GM19372 (cell line): Measurements from ENCODE around the gene SMPX.

ENCODE experiments used
- ATAC-seq: cut with Tn5 transposase; IDR thresholded peaks from one replicate; pipeline ENCODE4 v1.9.1; 2021; ENCODE audit warnings: mild to moderate bottlenecking, low read depth, moderate library complexity; ENCODE audit not compliant: unreplicated experiment

SMPX gene

GRCh38 chrX:21745756-21746155, 12.2 kb downstream of the SMPX start:
- no peak for ATAC-seq

- no peak for ATAC-seq
These were observed 13.2 kb downstream of the SMPX start for GRCh38 chrX:21744721-21745120.

DNA sequence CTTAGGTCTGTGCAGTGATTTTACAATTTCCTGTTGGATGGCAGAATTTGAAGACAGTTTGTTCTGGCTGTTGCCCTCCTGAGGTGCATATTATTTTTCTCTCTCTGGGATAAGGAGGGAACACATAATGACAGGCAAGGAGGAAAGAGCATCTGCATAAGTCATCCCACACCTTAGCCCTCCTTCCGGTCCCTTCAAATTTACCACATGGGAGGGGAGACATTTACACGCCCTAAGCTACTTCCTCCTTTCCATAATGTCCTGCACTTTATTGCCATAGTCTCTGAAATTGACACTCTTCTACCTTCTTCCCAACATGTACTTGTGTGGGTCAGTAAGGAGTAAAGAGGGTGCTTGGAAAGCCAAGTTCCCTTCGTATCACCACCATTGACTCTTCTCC, 13.9 kb downstream of the SMPX start:
- ATAC-seq = no peak

DNA sequence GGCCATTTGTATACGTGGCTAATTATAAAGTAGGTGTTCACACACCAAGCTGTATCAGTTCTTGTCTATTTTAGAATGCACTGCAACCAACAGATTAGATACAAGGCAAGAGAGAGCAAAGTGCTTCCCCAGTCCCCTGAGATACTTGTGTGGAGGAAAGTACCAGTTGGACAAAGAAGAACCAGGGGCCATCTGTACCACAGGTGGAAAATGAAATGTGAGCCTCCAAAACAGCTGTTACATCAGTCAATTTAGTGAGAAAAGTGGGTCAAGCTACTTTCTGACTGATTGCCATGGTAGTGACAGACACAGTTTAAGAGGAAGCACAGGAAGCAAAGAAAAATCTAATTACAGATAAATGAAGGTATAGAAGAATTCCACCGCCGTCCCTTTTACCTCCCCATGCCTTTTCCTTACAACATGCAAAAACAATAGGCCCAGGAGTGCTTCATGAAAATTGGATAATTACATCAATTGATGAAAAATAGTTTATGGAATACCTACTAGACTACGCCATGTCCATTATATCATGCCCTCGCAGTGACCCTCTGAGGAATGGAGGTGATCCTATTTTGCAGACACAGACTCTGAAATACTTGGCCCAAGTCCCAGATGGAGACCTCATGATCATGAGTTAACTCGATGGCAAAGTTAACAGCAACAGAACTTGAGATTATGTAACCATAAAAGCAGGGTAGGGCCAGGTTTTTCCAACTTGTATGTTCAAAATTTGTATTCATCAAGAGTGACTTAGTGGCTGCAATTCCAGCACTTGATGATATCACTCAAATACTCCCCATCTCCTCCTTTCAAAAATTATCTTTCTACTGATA, 15.8 kb downstream of the SMPX start:
- ATAC-seq = no peak

- no peak for ATAC-seq
These were observed 16.6 kb downstream of the SMPX start for GRCh38 chrX:21741364-21741763.

DNA sequence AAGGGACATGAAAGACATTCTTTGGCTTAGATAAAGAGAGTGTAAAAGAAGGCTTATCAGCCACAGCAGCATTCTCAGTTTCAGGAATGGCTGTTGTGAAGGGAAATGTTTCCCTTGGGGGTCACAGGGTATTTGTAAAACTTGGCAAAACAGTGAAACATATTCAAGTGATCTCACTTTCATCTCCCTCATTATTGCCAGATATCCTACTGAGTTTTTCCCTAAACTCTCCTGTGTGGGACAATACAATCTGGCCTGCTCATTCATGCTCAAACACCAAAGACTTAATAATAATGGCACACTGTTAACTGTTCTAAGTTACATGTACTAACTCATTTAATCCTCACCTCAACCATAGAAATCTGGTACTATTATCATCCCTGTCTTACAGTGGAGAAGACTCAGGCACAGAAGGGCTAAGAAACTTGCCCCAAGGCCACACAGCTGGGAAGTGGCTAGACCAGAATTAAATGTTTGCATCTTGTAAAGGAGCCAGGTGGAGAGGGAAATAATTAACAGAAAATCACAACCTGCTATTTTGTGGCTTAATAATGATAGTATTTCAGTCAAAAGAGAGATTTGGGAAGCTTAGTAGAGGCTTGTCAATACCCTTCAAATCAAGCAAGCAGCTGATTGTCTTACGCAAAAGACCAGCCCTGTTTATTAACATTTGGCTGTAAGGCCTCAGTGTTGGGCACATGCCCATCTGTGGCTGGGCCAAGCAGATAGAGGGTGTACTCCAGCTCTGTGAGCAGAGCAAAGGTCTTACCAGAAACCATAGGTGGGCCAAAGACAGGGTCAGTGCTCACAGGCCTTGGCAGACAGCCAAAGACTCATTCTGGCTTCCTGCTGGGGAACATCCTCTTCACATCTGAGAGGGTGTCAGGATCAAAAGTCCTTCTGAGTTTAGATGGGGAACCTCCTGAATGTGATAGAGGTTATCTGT, 17.3 kb downstream of the SMPX start:
- ATAC-seq = no peak

DNA sequence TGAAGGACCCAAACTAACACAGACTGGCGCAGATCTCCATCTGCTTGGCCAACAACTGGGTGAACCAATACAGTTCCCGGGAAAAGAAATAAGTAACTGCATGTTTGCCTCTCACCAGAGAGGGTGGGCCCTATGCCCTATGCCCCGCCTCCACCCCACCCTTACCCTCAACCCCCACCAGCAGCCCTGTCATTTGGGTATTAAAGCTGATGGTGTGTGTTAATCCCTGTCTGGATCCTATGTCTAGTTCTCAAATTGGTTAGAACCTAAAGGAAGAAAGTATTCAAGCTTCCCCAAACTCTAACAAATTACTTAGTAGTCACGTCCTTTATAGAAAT, 19.0 kb downstream of the SMPX start:
- ATAC-seq = no peak

DNA sequence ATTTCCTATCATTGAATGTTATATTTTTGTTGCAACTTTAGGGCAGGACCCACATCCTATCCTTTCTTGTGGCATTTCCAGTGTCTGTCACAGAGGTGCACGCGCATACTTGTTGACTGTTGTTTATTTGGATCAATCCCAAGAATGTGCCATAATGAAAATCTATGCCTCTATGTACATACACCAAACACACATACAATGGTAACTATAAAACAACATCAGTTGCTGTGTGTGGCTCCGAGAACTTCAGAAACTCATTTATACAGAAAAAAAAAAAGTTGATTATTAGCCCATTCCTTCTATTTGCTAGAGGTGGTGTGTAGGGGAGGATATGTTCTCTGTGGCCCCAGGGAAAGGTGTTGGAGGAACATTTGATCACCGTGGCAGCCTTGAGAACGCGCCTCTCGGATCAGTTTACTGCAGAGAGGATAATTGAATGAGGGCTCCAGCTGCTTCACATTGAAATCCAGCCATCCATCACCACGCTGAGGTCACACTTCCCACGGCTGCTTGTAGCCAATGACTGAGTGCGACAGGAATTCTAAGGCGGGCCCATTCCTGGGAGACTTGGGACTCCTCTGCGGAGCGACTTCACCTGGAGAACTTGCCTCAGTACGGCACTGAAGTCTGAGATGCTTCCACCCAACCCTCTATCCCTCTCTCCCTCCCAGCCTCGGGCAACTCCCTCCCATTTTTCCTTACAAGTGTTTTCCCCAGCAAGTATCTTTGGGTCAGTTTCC, 19.5 kb downstream of the SMPX start:
- ATAC-seq = no peak

DNA sequence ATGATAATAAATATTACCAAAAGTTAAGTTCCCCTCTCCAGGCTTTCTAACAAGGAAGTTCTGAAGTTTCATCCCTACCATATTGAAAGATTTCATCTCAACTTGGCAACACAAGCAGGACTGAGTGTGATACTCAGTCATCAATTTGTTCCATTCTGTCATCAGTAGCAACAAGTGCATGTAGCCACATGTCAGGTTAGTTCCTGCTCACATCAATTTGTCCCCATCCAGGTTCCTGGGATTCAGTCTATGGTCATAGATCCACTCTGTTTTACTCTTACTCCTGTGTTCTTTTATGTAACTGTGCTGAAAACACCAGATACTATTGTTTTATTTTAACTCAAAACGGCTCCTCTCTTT, 22.2 kb downstream of the SMPX start:
- no peak for ATAC-seq

- no peak for ATAC-seq
These were observed 22.7 kb downstream of the SMPX start for GRCh38 chrX:21735038-21735767.

DNA sequence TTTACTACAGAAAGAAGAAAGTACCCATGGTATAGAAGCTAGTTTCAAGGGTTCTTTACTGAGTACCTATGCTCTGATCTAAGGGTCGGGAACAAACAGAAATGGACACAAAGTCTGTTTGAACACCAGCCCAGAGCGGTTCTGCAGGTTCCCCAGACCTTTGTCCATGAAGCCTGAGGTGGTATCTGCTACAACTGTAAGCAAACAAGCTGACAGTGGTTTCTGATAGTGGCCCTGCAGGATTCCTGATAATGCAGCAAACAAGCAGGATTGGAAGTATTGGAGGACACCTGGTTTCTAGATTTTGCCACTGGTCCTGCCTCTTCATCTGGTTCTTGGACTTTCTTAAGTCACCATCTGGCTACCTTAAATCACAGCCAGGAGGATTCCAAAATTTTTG, 23.7 kb downstream of the SMPX start:
- ATAC-seq = no peak

- ATAC-seq = no peak
These were observed 24.2 kb downstream of the SMPX start for GRCh38 chrX:21733705-21734104.

- ATAC-seq = no peak
These were observed 27.9 kb downstream of the SMPX start for GRCh38 chrX:21730026-21730425.

- no peak for ATAC-seq
These were observed 29.5 kb downstream of the SMPX start for GRCh38 chrX:21728276-21728968.

DNA sequence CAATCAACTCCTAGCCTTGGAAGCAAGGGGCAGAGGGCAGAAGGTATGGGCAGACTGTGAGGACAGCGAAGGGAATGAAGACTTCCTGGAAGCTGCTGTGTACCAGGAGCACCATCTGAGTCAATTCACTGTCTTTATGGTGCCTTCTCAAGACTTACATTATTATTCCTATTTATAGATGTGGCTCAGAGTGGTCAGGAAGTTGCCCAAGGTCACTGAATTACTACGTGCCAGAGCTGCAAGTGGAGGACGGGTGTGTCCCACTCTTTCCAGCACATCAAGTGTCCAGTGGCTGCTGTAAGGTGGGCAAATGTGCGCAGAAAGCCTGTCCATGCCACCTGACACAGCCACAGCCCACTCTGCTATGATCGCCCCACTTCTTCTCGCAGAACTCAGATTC, 32.0 kb downstream of the SMPX start:
- ATAC-seq = no peak

DNA sequence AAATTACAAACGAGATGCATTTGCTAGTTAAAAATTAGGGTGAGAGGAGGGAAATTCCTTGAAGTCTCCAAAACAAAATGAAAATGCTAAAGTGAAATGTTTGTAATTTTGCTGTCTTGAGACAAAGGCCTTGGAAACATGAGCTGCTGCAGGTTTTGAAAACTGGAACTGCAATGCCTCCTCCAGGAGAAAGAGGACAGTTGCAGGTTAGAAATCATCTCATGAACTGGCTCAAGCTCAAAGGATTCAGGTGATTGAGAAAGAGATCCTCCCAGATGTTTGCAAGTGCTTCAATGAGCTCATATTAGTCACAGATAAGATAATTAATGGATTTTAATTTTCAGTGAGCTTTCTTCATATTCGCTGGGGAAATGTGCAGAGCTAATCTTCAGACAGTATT, 32.4 kb downstream of the SMPX start:
- no peak for ATAC-seq

DNA sequence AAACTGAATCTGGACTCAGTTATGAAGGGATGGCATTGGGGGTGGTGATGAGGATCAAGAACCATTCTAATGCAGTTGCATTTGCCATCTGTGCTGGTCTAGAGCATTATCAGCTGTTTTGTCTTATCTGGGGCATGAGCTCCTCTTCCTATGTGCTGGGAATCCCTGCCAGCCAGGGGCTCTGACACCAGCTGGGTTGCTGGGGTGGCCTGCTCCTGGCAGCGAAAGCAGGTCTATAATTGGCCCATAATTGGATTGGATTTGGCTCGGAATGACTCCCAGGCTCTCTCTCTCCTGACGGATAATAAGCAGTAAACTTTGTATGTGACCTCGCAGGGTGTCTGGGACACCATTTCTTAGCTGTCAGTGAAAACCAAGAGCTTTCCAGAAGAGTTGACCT, 34.1 kb downstream of the SMPX start:
- no peak for ATAC-seq

GRCh38 chrX:21723084-21723483, 34.8 kb downstream of the SMPX start:
- ATAC-seq = no peak

DNA sequence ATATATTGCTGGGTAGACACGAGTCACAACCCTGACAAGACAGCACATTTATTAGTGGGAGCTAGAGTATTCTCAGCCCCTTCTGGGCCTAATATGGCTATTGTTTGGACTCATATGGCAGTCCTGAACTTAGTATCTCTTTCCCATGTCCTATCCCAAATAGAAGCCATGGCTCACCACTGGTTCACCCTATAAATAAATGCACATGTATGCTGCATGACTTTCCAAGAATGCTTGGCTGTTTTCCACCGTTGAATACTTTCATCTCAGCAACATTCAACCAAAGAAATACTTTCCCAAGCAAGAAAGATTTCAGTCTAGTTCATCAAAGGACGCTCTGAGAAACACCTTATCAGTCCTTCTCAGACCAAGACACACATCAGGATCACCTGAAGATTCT, 36.7 kb downstream of the SMPX start:
- ATAC-seq = no peak

DNA sequence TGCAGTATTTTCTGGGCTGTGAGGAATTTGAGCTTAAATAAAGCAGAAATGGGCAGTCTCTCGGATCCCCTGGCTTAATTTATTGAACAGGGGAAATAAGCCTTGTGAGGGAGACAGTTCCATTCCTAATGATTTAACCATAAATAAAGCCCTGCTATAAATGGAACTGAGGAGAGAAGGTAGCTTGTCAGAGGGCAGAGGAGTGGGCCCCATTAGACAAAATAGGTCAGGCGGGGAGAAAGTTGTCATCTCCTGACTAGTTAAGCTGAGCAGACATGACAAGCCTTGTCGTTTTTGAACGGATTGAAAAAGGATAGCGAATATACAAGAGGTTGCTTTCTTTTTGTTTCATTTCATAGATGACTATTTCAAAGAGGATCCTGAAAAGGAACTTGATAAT, 39.3 kb downstream of the SMPX start:
- ATAC-seq = no peak
